ENCODE measurements around the gene GNL3L.
"Not testable (repeated sequence)": the region's sequence is repeated elsewhere in the genome, so short reads cannot be mapped to it uniquely, and the experiment has no call there.

GNL3L gene

DNA sequence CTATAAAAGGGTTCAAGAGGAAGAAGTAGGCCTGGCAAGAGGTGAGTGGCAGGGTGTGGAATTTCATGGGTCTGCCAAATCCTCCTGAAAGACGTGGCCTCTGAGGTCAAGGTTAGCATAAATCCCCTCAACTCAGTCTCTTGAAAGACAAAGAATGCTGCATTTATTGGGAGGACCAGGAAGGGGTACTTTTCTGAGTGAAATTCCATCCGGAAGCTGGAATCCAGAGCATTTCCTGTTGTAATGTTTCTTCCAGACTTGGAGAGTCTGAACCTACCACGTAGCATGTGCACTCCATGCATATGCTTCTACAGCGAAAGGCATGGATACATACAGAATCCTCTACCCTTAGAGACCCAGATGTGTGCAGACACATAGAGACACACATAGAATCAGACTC lies 20.6 kb upstream of the GNL3L start:
- Histone ChIP-seq H3K4me3 (ENCODE audit: low read length) (no peak overlapping the region), H2AFZ (ENCODE audit: low read depth, low read length) (no peak overlapping the region), H3K27me3 (ENCODE audit: insufficient read depth, low read length) (no peaks in the 10 kb centered on the region), H3K9me3 (ENCODE audit: low read length) (no peaks in the 10 kb centered on the region), H3K36me3 (ENCODE audit: insufficient read depth, low read length) (no peaks in the 10 kb centered on the region), H3K4me1 (ENCODE audit: insufficient read depth, low read length) (peaks cover 4% of the 10 kb centered on the region)

DNA sequence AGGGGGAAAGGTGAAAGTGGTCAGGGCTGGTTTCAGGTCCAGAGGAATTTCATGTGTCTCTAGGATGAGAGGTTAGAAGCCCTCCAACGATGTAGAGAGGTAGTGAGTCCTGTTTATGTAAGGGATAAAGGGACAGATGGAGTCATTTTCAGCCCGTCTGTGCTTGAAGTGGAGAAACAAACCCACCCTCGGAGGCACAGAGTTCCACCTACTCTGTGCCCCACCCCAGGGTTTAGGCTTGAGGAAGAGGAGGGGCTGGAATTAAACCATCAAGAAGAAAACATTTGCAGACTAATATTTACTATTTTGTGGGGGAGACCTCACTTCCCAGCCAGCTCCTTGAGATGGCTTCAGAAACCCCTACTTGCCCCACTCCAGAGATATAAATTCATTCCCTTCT lies 868 bp upstream of the GNL3L start:
- Histone ChIP-seq H3K9me3 (ENCODE audit: low read length) (no peaks in the 10 kb centered on the region), H3K27me3 (ENCODE audit: insufficient read depth, low read length) (no peaks in the 10 kb centered on the region), H3K4me3 (ENCODE audit: low read length) (peak overlapping the region; percentile 53), H3K4me1 (ENCODE audit: insufficient read depth, low read length) (peaks cover 13% of the 10 kb centered on the region), H3K36me3 (ENCODE audit: insufficient read depth, low read length) (peaks cover 4% of the 10 kb centered on the region), H2AFZ (ENCODE audit: low read depth, low read length) (peak overlapping the region; percentile 22)

DNA sequence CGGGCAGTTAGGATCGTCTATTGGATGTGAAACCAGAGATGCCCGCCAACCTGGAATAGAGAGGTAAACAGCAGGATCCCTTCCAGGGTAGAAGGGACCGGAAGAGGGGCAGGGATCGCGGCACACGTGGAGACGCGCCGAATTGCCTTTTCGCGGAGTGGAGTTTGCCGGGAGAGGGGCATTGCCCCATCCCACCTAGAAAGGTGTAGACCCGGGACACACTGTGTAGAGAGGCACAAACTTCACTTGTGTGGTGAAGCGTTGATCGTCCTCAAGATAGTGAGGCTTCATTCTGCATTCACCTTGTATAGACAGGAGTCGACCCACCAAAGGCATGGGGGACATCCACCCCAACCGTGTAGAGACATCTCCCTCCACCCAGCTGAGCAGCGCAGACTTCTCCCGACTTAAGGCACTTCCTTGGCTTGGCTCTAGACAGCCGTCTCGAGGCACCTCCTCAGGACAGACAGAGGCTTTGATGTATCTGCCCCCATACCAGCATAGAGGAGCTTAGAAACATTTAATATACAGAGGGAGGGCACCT lies 410 bp downstream of the GNL3L start:
- Histone ChIP-seq H3K4me3 (ENCODE audit: low read length) (peak overlapping the region; percentile 80), H3K4me1 (ENCODE audit: insufficient read depth, low read length) (peaks cover 13% of the 10 kb centered on the region), H3K9me3 (ENCODE audit: low read length) (no peaks in the 10 kb centered on the region), H3K36me3 (ENCODE audit: insufficient read depth, low read length) (peaks cover 4% of the 10 kb centered on the region), H2AFZ (ENCODE audit: low read depth, low read length) (no peak overlapping the region), H3K27me3 (ENCODE audit: insufficient read depth, low read length) (no peaks in the 10 kb centered on the region)

DNA sequence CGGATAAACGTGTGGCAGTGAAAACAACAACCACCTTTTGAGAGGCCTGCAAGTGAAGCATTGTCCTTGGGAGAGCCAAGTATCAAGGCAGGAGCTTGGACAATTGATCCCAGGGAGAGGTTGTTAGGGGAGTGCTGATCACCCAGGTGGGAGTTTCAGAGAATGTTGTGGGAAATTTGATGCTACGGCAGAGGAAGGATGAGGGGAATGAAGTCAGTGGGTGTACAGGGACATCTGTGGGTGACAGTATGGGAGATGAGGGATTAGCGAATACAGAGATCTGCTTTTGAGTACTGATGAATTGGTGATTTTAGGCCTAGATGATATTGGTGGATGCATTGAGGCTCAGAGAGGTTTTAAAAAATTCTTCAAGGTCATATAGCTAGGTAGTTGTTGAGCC lies 4.3 kb downstream of the GNL3L start:
- H3K9me3 ChIP-seq (ENCODE audit: low read length): no peaks in the 10 kb centered on the region
- no peak overlapping the region for H3K4me3 ChIP-seq (ENCODE audit: low read length)
- no peak overlapping the region for H2AFZ ChIP-seq (ENCODE audit: low read depth, low read length)
- peaks cover 8% of the 10 kb centered on the region for H3K4me1 ChIP-seq (ENCODE audit: insufficient read depth, low read length)
- no peaks in the 10 kb centered on the region for H3K27me3 ChIP-seq (ENCODE audit: insufficient read depth, low read length)
- H3K36me3 ChIP-seq (ENCODE audit: insufficient read depth, low read length): peaks cover 20% of the 10 kb centered on the region

DNA sequence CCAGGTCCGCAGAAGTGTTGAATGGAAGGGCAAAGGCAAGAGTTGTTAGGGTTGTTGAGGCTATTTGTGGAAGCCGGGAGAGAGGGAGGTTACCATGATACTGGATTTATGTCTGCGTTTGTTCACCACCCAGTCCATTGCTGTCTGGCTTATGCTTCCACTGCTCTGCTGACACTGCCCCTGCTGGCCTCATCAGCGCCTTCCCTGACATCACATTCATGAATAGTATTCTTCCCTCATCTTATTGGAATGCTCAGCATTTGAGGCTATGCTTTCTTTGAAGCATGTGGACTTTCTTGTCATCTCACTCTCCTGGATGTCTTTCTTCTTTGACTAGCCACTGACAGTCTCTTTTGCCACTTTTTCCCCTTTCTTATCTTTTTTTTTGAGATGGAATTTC lies 10.3 kb downstream of the GNL3L start:
- peaks cover 55% of the 10 kb centered on the region for H3K36me3 ChIP-seq (ENCODE audit: insufficient read depth, low read length)

DNA sequence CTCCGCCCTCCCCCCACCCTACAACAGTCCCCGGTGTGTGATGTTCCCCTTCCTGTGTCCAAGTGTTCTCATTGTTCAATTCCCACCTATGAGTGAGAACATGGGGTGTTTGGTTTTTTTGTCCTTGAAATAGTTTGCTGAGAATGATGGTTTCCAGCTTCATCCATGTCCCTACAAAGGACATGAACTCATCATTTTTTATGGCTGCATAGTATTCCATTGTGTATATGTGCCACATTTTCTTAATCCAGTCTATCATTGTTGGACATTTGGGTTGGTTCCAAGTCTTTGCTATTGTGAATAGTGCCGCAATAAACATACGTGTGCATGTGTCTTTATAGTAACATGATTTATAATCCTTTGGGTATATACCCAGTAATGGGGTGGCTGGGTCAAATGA lies 12.2 kb downstream of the GNL3L start:
- H2AFZ ChIP-seq (ENCODE audit: low read depth, low read length): not testable (repeated sequence)
- peaks cover 61% of the 10 kb centered on the region for H3K36me3 ChIP-seq (ENCODE audit: insufficient read depth, low read length)

More for the DNA sequence above, 10.3 kb downstream of the GNL3L start:
- Histone ChIP-seq H3K9me3 (ENCODE audit: low read length) (peaks cover 4% of the 10 kb centered on the region), H3K4me3 (ENCODE audit: low read length) (no peak overlapping the region), H2AFZ (ENCODE audit: low read depth, low read length) (no peak overlapping the region), H3K4me1 (ENCODE audit: insufficient read depth, low read length) (no peaks in the 10 kb centered on the region), H3K27me3 (ENCODE audit: insufficient read depth, low read length) (no peaks in the 10 kb centered on the region)

DNA sequence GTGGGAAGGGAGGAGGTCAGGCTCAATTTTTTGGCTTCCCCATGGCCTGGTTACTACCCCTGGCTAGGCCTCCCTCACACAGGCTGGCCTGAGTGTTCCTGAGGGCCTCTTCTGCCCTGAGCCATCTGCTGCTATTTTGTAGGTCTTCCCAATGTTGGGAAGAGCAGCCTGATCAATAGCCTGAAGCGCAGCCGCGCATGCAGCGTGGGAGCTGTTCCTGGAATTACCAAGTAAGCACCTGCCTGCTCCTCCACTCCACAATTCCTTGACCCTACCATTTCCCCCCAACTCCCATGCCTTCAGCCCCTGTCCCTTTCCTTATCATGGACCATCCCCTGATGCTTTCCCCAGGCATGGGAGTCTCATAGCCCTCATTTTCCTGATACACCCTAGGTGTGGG lies 20.8 kb downstream of the GNL3L start:
- Histone ChIP-seq H2AFZ (ENCODE audit: low read depth, low read length) (no peak overlapping the region), H3K4me1 (ENCODE audit: insufficient read depth, low read length) (no peaks in the 10 kb centered on the region), H3K36me3 (ENCODE audit: insufficient read depth, low read length) (peaks cover 64% of the 10 kb centered on the region), H3K27me3 (ENCODE audit: insufficient read depth, low read length) (no peaks in the 10 kb centered on the region), H3K9me3 (ENCODE audit: low read length) (no peaks in the 10 kb centered on the region), H3K4me3 (ENCODE audit: low read length) (no peak overlapping the region)

More for the DNA sequence above, 12.2 kb downstream of the GNL3L start:
- H3K4me1 ChIP-seq (ENCODE audit: insufficient read depth, low read length); H3K9me3 ChIP-seq (ENCODE audit: low read length); H3K27me3 ChIP-seq (ENCODE audit: insufficient read depth, low read length); H3K4me3 ChIP-seq (ENCODE audit: low read length): not testable (repeated sequence)

DNA sequence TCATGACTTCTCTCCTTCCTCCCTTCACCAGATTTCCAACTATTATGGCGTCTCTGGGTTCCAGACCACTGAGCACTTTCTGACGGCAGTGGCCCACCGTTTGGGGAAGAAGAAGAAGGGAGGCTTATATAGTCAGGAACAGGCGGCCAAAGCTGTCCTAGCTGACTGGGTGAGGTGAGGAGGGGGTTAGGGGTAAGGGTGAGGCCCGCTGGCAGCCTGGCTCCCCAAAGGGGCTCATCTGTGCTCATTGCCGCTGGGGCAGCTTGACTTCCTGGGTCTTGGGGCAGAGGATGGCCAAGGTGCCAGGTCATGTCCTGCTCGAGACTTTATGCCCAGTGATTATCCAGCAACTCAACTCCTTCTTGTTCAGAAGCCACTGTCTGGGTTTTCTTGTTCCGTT lies 21.8 kb downstream of the GNL3L start:
- peaks cover 59% of the 10 kb centered on the region for H3K36me3 ChIP-seq (ENCODE audit: insufficient read depth, low read length)
- H3K9me3 ChIP-seq (ENCODE audit: low read length): no peaks in the 10 kb centered on the region
- no peak overlapping the region for H2AFZ ChIP-seq (ENCODE audit: low read depth, low read length)
- no peaks in the 10 kb centered on the region for H3K27me3 ChIP-seq (ENCODE audit: insufficient read depth, low read length)
- no peaks in the 10 kb centered on the region for H3K4me1 ChIP-seq (ENCODE audit: insufficient read depth, low read length)
- no peak overlapping the region for H3K4me3 ChIP-seq (ENCODE audit: low read length)

DNA sequence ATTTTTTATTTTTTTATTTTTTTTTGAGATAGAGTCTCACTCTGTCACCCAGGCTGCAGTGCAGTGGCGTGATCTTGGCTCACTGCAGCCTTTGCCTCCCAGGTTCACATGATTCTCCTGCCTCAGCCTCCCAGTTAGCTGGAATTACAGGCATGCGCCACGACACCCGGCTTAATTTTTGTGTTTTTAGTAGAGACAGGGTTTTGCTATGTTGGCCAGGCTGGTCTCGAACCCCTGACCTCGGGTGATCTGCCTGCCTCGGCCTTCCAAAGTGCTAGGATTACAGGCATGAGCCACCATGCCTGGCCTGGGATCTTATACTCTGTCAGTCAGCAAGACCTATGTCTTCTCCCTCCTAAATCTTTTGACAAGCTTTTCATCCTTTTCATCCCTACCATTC lies 25.0 kb downstream of the GNL3L start:
- not testable (repeated sequence) for H3K4me3 ChIP-seq (ENCODE audit: low read length); H3K9me3 ChIP-seq (ENCODE audit: low read length); H2AFZ ChIP-seq (ENCODE audit: low read depth, low read length); H3K4me1 ChIP-seq (ENCODE audit: insufficient read depth, low read length); H3K27me3 ChIP-seq (ENCODE audit: insufficient read depth, low read length)
- peaks cover 43% of the 10 kb centered on the region for H3K36me3 ChIP-seq (ENCODE audit: insufficient read depth, low read length)

DNA sequence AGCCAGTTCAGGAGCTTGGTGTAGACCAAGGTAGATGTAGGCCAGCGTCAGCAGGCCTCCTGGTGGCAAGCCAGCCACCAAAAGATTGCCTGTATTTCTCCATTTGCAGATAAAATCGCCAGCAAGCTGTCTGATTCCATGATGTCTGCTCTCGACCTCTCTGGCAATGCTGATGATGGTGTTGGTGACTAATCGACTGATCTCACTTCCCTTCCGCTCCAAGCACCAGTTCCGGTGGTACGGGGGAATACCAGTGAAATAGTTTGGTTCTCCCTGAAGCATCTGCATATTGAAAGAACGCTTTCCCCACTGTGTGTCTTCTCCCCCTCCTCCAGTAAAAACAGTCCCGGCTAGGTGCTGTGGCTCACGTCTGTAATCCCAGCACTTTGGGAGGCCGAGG lies 30.4 kb downstream of the GNL3L start:
- Histone ChIP-seq H3K9me3 (ENCODE audit: low read length) (no peaks in the 10 kb centered on the region), H3K36me3 (ENCODE audit: insufficient read depth, low read length) (peaks cover 33% of the 10 kb centered on the region), H3K27me3 (ENCODE audit: insufficient read depth, low read length) (no peaks in the 10 kb centered on the region), H2AFZ (ENCODE audit: low read depth, low read length) (no peak overlapping the region), H3K4me3 (ENCODE audit: low read length) (no peak overlapping the region), H3K4me1 (ENCODE audit: insufficient read depth, low read length) (no peaks in the 10 kb centered on the region)

DNA sequence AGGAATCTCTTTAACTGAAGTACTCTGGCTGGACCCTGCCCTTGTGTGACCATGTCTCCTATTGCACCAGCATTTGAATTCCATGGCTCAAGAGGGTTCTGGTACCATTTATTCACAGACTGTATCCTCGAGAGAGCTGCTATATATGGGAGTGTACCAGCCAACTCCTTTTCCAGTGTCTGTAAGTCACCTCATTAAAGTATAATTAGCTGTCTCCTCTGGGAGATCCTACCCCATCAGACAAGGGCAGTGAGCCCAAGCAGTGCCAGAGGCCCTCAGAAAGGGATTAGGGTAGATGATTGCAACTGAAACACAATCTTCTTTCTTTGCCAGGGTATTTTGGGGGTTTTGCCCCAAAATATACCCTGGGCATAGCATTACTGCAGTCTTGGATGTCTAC lies 31.6 kb downstream of the GNL3L start:
- H3K9me3 ChIP-seq (ENCODE audit: low read length): no peaks in the 10 kb centered on the region
- no peaks in the 10 kb centered on the region for H3K27me3 ChIP-seq (ENCODE audit: insufficient read depth, low read length)
- H2AFZ ChIP-seq (ENCODE audit: low read depth, low read length): no peak overlapping the region
- H3K4me3 ChIP-seq (ENCODE audit: low read length): no peak overlapping the region
- H3K36me3 ChIP-seq (ENCODE audit: insufficient read depth, low read length): peaks cover 29% of the 10 kb centered on the region
- H3K4me1 ChIP-seq (ENCODE audit: insufficient read depth, low read length): no peaks in the 10 kb centered on the region

DNA sequence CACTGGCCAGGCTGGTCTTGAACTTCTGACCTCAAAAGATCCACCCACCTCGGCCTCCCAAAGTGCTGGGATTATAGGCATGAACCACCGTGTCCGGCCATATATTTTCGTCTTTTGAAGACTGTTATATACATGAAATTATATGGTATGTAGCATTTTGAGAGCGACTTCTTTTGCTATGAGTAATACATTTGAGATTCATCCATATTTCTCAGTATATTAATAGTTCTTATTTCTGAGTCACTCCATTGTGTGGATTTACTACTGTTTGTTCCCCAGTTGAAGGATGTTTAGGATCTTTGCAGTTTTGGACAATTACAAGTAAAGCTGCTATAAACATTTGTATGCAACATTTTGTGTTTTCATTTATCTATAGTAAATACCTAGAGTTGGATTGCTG lies 34.9 kb downstream of the GNL3L start:
- H3K36me3 ChIP-seq (ENCODE audit: insufficient read depth, low read length): peaks cover 18% of the 10 kb centered on the region

DNA sequence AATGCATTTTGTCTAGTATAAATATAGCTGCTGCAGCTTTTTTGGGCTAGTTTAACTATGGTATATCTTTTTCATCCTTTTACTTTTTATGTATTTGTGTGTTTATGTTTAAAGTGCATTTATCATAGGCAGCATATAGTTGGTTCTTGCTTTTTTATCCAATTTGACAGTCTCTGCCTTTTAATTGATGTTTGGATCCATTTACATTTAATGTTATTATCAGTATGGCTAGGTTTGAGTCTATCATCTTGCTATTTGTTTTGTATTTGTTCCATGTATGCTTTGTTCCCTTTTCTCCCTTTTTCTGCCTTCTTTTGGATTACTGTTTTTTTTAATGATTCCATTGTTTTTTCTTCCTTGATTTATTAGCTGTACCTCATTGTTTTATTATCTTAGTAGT lies 40.3 kb downstream of the GNL3L start:
- Histone ChIP-seq H2AFZ (ENCODE audit: low read depth, low read length) (no peak overlapping the region), H3K27me3 (ENCODE audit: insufficient read depth, low read length) (no peaks in the 10 kb centered on the region), H3K36me3 (ENCODE audit: insufficient read depth, low read length) (peaks cover 2% of the 10 kb centered on the region), H3K4me1 (ENCODE audit: insufficient read depth, low read length) (no peaks in the 10 kb centered on the region), H3K9me3 (ENCODE audit: low read length) (no peaks in the 10 kb centered on the region), H3K4me3 (ENCODE audit: low read length) (no peak overlapping the region)

More for the DNA sequence above, 34.9 kb downstream of the GNL3L start:
- no peaks in the 10 kb centered on the region for H3K9me3 ChIP-seq (ENCODE audit: low read length)
- H3K27me3 ChIP-seq (ENCODE audit: insufficient read depth, low read length): no peaks in the 10 kb centered on the region
- no peak overlapping the region for H2AFZ ChIP-seq (ENCODE audit: low read depth, low read length)
- H3K4me3 ChIP-seq (ENCODE audit: low read length): no peak overlapping the region
- no peaks in the 10 kb centered on the region for H3K4me1 ChIP-seq (ENCODE audit: insufficient read depth, low read length)

DNA sequence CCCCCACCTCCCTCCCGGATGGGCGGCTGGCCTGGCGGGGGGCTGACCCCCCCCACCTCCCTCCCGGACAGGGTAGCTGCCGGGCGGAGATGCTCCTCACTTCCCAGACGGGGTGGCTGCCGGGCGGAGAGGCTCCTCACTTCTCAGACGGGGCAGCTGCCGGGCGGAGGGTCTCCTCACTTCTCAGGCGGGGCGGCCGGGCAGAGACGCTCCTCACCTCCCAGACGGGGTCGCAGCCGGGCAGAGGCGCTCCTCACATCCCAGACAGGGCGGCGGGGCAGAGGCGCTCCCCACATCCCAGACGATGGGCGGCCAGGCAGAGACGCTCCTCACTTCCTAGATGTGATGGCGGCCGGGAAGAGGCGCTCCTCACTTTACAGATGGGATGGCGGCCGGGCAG lies 42.6 kb downstream of the GNL3L start:
- not testable (repeated sequence) for H3K4me3 ChIP-seq (ENCODE audit: low read length); H2AFZ ChIP-seq (ENCODE audit: low read depth, low read length); H3K36me3 ChIP-seq (ENCODE audit: insufficient read depth, low read length); H3K9me3 ChIP-seq (ENCODE audit: low read length); H3K27me3 ChIP-seq (ENCODE audit: insufficient read depth, low read length); H3K4me1 ChIP-seq (ENCODE audit: insufficient read depth, low read length)

All from neuron (in vitro differentiated cells).